GM04503 (cell line): ENCODE data around the gene ZNF568.

ENCODE experiments used
- DNase-seq: peaks from one replicate; pipeline ENCODE4 v3.0.0-alpha.2; 2012; ENCODE audit warnings: low read depth

ZNF568 gene

GRCh38 chr19:36999313-36999712, 83.2 kb downstream of the ZNF568 start:
- DNase-seq, result no peak

GRCh38 chr19:37007587-37008220, 91.6 kb downstream of the ZNF568 start:
- no peak for DNase-seq

- DNase-seq, result no peak
These were observed 93.7 kb downstream of the ZNF568 start for GRCh38 chr19:37009871-37010270.

- DNase-seq, result no peak
These were observed 96.1 kb downstream of the ZNF568 start for GRCh38 chr19:37012093-37012745.

GRCh38 chr19:37014456-37014855, 98.3 kb downstream of the ZNF568 start:
- no peak for DNase-seq

GRCh38 chr19:37045140-37045539, 129.0 kb downstream of the ZNF568 start:
- DNase-seq, result no peak
